Measurements from ENCODE around the gene PZP.
"Not testable (repeated sequence)": the region's sequence is repeated elsewhere in the genome, so short reads cannot be mapped to it uniquely, and the experiment has no call there.

Gene PZP

GRCh38 chr12:9179781-9180180 is 28.4 kb downstream of the PZP start:
- DNase-seq, result no peak

- DNase-seq, result no peak
These were observed 38.1 kb downstream of the PZP start for GRCh38 chr12:9169979-9170634.

- DNase-seq, result not testable (repeated sequence)
These were observed 40.9 kb downstream of the PZP start for GRCh38 chr12:9167345-9167744.

- DNase-seq, result no peak
These were observed 44.8 kb downstream of the PZP start for GRCh38 chr12:9163392-9163791.

GRCh38 chr12:9156119-9156518 is 52.1 kb downstream of the PZP start:
- no peak for DNase-seq

- no peak for DNase-seq
These were observed 58.8 kb downstream of the PZP start for GRCh38 chr12:9149372-9149771.

- no peak for DNase-seq
These were observed 59.3 kb downstream of the PZP start for GRCh38 chr12:9148926-9149325.

GRCh38 chr12:9147461-9147860 is 60.7 kb downstream of the PZP start:
- no peak for DNase-seq

GRCh38 chr12:9144730-9145106 is 63.5 kb downstream of the PZP start:
- DNase-seq, result no peak

- no peak for DNase-seq
These were observed 64.1 kb downstream of the PZP start for GRCh38 chr12:9143929-9144729.

GRCh38 chr12:9143137-9143536 is 65.1 kb downstream of the PZP start:
- no peak for DNase-seq

GRCh38 chr12:9139588-9140290 is 68.5 kb downstream of the PZP start:
- not testable (repeated sequence) for DNase-seq

GRCh38 chr12:9135903-9136310 is 72.3 kb downstream of the PZP start:
- DNase-seq, result no peak

GRCh38 chr12:9134981-9135628 is 73.1 kb downstream of the PZP start:
- no peak for DNase-seq

- no peak for DNase-seq
These were observed 74.8 kb downstream of the PZP start for GRCh38 chr12:9133216-9133916.

GRCh38 chr12:9132008-9132535 is 76.1 kb downstream of the PZP start:
- DNase-seq, result no peak

GRCh38 chr12:9130244-9130643 is 78.0 kb downstream of the PZP start:
- no peak for DNase-seq

- DNase-seq, result no peak
These were observed 80.1 kb downstream of the PZP start for GRCh38 chr12:9127936-9128663.

GRCh38 chr12:9127484-9127883 is 80.7 kb downstream of the PZP start:
- no peak for DNase-seq

GRCh38 chr12:9124383-9125031 is 83.7 kb downstream of the PZP start:
- no peak for DNase-seq

- DNase-seq, result no peak
These were observed 84.3 kb downstream of the PZP start for GRCh38 chr12:9123781-9124382.
